Activated CD8-positive, alpha-beta memory T cell treated with anti-CD3 and anti-CD28 coated beads, Interleukin-2, amount 50 U/mL, for 48 hours (primary cell): Measurements from ENCODE around the gene CNTNAP5.

Experiments used
- DNase-seq: peaks from one replicate; pipeline ENCODE4 v3.0.0-alpha.2; 2020

The CNTNAP5 gene

GRCh38 chr2:124281541-124281940, 256.5 kb downstream of the CNTNAP5 start:
- DNase-seq: no peak

- no peak for DNase-seq
These were observed 258.0 kb downstream of the CNTNAP5 start for GRCh38 chr2:124283096-124283495.

DNA sequence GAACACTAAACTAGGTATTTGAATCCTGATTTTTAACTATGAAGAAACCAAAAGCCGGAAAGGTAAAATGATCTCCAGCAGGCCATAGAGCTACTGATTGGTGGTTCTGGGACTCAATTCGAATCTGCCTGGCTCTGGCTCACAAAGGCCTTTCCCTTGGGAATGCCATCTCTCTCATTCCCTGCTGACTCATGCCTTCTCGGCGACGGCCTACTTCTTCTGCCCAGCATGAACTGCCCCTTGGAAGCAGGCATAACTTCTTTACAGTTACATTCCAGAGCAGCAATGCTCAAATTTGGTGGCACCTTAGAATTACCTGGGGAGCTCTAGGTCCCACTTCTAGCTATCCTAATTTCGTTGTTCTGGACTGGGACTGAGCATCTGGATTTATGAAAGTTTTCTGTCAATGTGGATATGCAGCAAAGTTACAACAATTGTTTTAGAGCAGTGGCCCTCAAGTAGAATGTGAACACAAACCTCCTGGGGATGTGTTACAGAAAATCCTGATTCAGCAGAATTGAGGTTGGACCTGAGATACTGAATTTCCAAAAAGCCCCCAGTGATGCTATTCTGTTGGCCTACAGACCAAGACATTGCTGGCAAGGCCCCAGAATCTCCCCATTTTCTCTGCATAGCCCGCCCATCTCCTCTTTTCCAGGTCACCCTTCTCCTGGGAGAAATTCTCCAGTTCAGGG, 261.1 kb downstream of the CNTNAP5 start:
- no peak for DNase-seq

- no peak for DNase-seq
These were observed 264.0 kb downstream of the CNTNAP5 start for GRCh38 chr2:124289060-124289459.

DNA sequence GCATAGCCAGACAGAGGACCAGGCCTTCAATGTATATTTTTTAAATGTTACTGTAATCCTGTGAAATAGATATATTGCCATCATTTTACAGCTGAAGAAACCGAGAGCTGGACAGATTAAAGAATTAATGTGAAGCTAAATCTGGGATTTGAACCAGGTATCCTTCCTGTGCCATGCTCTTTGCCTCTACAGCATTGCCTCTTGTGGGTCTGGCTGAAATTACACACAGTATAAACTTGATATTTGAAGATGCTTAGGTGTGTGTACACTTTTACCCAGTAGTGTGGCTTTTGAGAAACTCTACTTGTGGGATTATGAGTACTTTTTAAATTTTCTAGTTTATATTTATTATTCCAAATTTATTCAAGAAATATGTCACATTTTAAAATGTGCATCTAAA, 264.5 kb downstream of the CNTNAP5 start:
- DNase-seq: no peak

- DNase-seq: no peak
These were observed 271.4 kb downstream of the CNTNAP5 start for GRCh38 chr2:124296470-124296869.

DNA sequence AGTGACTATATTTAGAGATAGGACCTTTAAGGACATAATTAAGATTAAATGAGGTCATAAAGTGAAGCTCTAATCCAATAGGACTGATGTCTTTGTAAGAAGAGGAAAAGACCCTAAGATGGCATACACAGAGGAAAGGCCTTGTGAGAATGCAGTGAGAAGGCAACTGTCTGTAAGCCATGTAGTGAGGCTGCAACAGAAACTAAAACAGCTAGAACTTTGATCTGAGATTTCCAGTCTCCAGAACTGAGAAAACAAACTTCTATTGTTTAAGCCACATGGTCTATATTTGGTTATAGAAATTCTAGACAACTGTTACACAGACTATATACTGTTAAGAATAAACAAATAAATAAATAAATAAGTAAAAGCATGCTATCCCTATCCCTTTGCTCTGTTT, 276.8 kb downstream of the CNTNAP5 start:
- DNase-seq: no peak

DNA sequence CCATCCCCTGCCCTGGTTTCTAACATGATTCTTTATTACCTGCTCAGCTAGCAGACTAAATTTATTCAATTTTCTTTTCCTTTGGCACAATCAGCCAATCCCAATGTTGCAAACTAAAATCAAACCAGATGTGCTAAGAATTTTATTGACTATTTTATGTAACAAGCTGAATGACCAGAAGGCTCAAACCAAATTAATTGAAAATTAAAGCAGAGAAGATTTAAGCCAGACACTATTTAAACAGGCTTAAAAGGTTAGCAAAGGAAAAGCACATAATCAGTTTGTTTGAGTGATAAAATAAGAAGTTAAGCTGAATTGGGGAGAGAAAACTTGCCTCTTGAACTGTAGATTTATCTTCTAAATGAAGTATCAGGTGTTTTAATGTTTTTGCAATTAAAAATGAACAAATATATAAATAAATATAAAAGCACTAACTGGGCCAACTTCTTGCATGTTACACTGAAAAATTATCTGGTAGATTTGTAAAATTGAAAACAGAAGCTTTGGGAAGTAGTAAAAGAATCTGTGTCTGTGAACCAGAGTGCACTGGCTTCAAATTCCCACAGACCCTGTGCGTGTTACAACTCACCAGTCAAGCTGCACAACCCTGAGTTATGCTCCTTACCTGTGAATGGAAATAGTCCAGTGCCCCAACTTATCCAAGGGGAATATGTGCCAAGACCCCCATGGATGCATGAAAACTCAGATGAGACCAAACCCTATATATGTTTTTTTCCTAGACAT, 283.4 kb downstream of the CNTNAP5 start:
- no peak for DNase-seq

GRCh38 chr2:124309563-124310138, 284.6 kb downstream of the CNTNAP5 start:
- DNase-seq: no peak

DNA sequence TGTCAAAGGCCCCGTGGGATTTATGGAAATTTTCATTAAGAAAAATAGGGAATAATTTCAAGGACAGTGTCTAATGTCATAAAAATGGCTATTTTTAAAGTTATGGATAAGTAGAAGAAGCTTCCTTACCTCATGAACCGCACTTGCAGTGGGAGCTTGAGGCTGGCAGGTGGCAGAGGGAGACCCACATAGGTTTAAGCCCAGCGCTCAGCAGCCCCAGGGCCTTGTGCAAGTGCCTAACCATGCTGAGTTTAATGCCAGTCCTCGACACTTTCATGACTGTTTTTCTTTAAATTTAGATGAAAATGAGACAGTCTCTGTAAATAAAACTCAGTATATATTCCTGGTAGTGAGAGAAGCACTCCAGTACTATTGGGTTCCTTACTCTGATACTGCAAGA, 285.6 kb downstream of the CNTNAP5 start:
- DNase-seq: no peak

DNA sequence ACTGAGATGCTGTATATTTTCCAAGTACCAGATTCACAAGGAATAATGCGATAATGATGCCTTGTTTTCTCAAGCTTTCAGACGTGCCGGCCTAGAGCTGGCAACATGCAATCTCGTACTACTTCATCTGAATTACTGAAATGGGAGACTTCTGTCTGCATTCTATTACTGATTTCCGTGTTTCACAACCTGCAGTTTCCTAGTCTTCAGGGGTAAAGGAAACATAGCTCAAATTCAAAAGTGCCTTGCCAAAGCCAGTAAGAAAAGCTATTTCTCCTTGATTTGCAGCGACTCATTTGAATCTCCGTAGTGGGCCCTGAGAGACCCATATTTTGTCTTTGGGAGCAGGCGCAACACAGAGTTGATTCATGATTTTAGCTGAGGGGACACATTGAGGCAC, 289.0 kb downstream of the CNTNAP5 start:
- DNase-seq: no peak

DNA sequence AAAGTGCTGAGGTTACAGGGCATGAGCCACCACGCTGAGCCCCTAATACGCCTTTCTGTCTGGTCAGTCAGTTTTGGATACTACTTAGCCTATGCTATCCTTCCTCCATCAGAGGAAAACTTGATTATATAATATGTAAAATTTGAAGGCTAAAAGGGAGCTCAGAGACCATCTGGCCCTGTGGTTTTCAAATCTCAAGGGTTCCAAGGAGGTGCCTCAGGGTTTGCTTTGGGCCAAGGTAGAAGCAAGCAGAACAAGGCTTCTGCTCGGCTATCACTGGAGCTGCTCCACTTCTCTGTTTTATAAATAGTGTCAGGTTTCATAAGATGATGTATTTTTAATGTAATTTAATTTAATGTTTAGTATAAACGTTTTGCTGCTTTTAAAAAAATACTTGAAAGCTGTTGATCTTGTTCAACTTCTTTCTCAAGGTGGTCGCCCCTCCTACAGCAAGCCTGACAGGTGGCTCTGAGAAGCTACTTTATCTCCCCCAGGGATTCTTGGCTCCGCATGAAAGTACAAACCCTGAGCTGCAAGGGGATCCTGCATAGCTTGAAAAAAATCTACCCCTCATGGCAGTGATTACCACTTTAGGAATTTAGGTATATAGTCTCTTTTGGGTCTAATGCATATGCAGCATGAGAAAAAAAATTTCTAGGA, 290.3 kb downstream of the CNTNAP5 start:
- DNase-seq: no peak

GRCh38 chr2:124316133-124316532, 291.0 kb downstream of the CNTNAP5 start:
- DNase-seq: no peak

DNA sequence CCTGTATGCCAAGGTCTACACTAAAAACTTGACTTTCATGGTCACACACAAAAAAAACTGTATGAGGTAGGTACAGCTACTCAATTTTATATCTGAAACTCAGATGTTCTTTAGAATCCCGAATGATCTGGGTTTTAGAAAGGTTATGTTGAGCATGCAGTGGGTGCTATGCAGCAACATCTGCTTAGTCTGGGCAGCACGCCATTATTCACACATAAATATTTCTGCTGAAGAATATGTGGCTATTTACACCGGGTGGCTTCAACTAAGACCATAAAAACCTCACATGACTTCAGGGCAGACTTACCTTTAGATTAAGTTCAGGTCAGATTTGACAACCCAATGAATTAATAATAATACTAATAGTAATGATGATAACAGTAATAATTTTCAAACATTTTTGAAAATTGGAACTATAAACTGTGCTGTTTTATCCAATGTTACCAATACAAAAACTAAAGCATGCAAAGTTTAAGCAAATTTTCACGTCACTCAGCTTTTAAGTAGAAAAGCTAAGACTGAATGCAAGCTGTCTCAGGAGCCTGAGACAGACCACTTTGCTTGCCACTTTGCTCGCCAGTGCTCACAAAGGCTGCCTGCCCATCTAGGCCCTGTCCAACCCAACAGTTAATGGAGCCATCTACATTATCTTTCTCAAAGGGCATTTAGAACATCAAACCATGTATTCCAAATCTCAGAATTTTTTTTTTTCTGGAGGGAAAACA, 292.0 kb downstream of the CNTNAP5 start:
- DNase-seq: no peak

DNA sequence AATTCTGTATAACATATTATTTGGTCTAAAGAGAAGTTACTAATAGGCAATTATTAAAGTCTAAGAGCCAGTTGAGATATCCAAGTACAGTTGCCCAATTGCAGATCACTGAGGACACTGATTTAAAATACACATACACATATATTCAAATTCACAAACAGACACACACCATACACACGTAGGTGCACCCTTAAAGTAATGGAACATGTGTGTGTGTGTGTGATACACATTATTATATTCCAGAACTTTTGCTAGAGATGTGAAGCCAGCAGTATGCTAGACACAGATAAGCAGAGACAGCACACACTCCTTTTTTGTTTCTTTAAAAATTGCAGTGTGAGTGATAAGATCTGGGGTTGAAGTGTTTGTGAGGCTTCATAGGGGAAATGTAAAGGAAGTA, 292.5 kb downstream of the CNTNAP5 start:
- no peak for DNase-seq

DNA sequence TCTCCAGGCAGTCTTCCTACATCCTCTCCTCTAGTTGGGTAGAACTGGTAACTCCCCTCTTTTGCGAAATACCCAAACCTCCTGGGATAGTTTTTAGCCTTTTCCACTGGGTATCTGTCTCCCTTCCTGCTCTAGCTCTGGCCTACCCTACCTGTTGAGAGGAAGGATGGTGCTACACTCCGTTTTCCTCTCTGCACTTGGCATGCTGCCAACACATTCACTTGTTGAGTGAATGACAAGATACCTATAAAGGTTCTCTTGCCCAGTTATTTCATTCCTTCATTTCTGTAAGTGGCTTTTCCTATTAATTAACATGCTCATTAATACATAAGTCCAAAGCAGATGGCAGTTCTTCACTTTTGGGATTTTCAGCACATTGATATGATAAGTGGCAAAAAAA, 293.8 kb downstream of the CNTNAP5 start:
- no peak for DNase-seq

GRCh38 chr2:124319577-124319976, 294.5 kb downstream of the CNTNAP5 start:
- no peak for DNase-seq

DNA sequence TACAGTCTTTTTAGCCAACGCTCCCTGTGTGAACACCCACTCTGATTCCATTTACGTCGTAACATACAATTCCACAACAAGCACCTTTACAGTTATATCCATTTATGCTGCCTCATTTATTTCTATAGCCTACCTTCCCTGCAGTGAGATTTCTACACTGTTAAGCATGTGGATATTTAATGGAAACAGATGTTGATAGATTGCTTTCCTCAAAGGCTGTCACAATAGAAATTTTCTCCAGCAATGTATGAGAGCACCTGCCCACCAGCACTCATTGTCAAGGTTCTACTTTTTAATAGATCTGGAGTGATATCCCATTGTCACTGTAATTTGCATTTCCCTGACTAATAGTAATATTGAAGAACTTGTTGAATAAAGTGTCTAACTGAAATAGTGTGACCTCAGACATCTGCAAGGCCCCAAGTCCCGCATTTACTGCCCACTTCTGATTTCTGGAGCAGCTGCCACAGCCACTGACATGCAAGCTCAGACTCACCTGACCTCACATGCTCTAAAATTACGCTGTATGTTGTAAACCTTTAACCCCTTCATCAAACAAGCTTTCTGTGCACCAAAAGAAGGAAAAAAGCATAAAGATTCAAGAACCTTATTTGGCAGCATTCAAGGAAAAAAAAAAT, 295.1 kb downstream of the CNTNAP5 start:
- no peak for DNase-seq

DNA sequence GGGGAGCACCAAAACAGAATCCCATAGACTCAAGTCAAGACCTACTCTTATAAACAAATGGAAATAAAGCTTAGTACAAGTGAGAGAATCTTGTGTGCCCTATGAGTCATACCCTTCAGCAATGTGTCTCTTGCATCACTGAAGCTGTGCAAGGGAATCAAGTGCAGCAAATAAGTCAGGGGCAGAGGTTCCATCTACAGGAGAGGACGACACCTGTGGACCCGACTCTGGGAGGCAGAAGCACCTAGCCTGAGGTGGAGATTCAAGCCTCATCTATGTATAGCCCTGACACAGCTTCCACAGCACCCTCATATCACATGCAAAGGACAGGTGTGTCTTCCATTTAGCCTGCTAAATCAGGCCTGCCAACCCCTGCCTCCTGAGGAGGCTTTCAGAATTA, 298.2 kb downstream of the CNTNAP5 start:
- DNase-seq: no peak

GRCh38 chr2:124325667-124326440, 300.8 kb downstream of the CNTNAP5 start:
- DNase-seq: no peak

DNA sequence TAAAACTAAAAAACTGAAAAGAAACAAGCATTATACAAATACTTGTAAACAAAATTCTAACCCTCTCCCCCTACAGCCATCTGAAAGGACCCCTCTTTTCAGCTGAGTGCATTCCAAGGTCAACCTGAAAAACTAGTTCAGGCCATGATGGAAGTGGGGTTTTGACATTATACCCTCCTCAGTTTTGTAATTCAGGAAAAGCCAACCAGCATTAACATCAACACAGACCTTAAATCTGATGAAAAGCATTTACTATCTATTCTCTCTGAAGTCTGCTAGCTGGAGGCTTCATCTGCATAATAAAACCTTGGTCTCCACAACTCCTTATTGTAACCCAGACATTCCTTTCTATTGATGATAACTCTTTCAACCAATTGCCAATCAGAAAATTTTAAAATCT, 302.2 kb downstream of the CNTNAP5 start:
- no peak for DNase-seq

- DNase-seq: no peak
These were observed 303.3 kb downstream of the CNTNAP5 start for GRCh38 chr2:124328397-124328796.
